Ishikawa (cell line): Measurements from ENCODE around the gene TFG.

Experiments used
- CEBPB ChIP-seq: IDR thresholded peaks from 2 replicates; pipeline ENCODE4 v1.6.1; 2012
- EP300 ChIP-seq: IDR thresholded peaks from 2 replicates; pipeline ENCODE4 v1.6.1; 2012; ENCODE audit warnings: borderline replicate concordance
- FOXM1 ChIP-seq: IDR thresholded peaks from 2 replicates; pipeline ENCODE4 v1.6.1; 2012; ENCODE audit warnings: low read depth, borderline replicate concordance
- MAX ChIP-seq: IDR thresholded peaks from 2 replicates; pipeline ENCODE4 v1.6.1; 2012
- RAD21 ChIP-seq: IDR thresholded peaks from 2 replicates; pipeline ENCODE4 v1.6.1; 2012; ENCODE audit warnings: low read depth
- REST ChIP-seq: IDR thresholded peaks from 2 replicates; pipeline ENCODE4 v1.6.1; 2012; ENCODE audit warnings: low read depth, mild to moderate bottlenecking
- TAF1 ChIP-seq: IDR thresholded peaks from 2 replicates; pipeline ENCODE4 v1.6.1; 2012; ENCODE audit warnings: low read depth, mild to moderate bottlenecking
- TCF12 ChIP-seq: IDR thresholded peaks from 2 replicates; pipeline ENCODE4 v1.6.1; 2012; ENCODE audit warnings: low read depth
- USF1 ChIP-seq: IDR thresholded peaks from 2 replicates; pipeline ENCODE4 v1.6.1; 2012
- YY1 ChIP-seq: IDR thresholded peaks from 2 replicates; pipeline ENCODE4 v1.6.1; 2012; ENCODE audit warnings: low read depth
- ZBTB7A ChIP-seq: IDR thresholded peaks from 2 replicates; pipeline ENCODE4 v1.6.1; 2012; ENCODE audit warnings: low read depth

- TF ChIP-seq TAF1 = no peak
- no peak for TF ChIP-seq REST
- TF ChIP-seq RAD21 = no peak
- no peak for TF ChIP-seq TCF12
- no peak for TF ChIP-seq USF1
- TF ChIP-seq YY1 = no peak
- no peak for TF ChIP-seq EP300
- no peak for TF ChIP-seq MAX
- TF ChIP-seq CEBPB = no peak
- no peak for TF ChIP-seq ZBTB7A
- TF ChIP-seq FOXM1 = no peak
These were observed 26.2 kb upstream of the TFG start for GRCh38 chr3:100682854-100683760.
